ENCODE measurements around the gene PRDX2.

DNA sequence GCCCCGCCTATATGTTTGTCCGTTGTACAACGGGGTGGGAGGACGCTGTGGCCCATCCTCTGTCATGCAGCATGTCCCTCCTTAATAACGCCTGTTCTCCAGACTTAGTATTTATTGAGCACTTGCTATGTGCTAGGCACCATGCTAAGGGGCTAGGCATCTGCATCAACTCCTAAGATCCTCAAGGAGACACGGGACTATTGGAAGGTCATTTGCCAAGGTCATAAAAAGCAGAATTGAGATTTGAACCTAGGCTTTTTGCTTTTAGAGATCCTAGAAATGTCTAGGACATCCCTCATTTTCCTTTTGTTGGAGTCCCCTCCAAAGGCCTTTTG, 34.9 kb upstream of the PRDX2 start:
- TF ChIP-seq, protein P1, sequence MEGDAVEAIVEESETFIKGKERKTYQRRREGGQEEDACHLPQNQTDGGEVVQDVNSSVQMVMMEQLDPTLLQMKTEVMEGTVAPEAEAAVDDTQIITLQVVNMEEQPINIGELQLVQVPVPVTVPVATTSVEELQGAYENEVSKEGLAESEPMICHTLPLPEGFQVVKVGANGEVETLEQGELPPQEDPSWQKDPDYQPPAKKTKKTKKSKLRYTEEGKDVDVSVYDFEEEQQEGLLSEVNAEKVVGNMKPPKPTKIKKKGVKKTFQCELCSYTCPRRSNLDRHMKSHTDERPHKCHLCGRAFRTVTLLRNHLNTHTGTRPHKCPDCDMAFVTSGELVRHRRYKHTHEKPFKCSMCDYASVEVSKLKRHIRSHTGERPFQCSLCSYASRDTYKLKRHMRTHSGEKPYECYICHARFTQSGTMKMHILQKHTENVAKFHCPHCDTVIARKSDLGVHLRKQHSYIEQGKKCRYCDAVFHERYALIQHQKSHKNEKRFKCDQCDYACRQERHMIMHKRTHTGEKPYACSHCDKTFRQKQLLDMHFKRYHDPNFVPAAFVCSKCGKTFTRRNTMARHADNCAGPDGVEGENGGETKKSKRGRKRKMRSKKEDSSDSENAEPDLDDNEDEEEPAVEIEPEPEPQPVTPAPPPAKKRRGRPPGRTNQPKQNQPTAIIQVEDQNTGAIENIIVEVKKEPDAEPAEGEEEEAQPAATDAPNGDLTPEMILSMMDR (conservative IDR thresholded peaks at IDR 0.05): no peak
- no peak for TF ChIP-seq EZH2 (IDR thresholded peaks at IDR 0.05; ENCODE audit: low read depth)
